ENCODE measurements around the gene UQCC5.

Gene UQCC5

GRCh38 chr3:52561028-52561747 is 24.8 kb downstream of the UQCC5 start:
- H3K27ac ChIP-seq (ENCODE audit: extremely low read depth, low read depth, low read length), result no peak overlapping the region
- CTCF ChIA-PET, result interaction anchor here (0.7 kb wide), 1 partner anchor 1454 kb away, joined by 3 read pairs; no protein-coding TSS in a partner anchor
- POLR2A ChIA-PET, result no interaction called here
- H3K36me3 ChIP-seq (ENCODE audit: control insufficient read depth in 2 of 2, insufficient read depth in 1 of 2, low read length in 2 of 2), result peaks cover 4 to 77% of the 10 kb centered on the region in 2 experiments; a peak in 2 of 3 replicates
- TF ChIP-seq ZSCAN5A (tag by site-specific recombination; IDR thresholded peaks at IDR 0.05) (no peak), GLI4 (tag by site-specific recombination; IDR thresholded peaks at IDR 0.05) (no peak), ZNF639 (tag by site-specific recombination; IDR thresholded peaks at IDR 0.05) (no peak), HOXD13 (CRISPR knock-in tag; IDR thresholded peaks at IDR 0.05; ENCODE audit: borderline replicate concordance) (no peak), HOXA7 (CRISPR knock-in tag; IDR thresholded peaks at IDR 0.05; ENCODE audit: borderline replicate concordance) (no peak), BCL6B (tag by site-specific recombination; IDR thresholded peaks at IDR 0.05) (no peak), ZXDB (tag by site-specific recombination; IDR thresholded peaks at IDR 0.05) (no peak), ZNF610 (tag by site-specific recombination; IDR thresholded peaks at IDR 0.05; ENCODE audit: borderline replicate concordance) (no peak), ZNF23 (tag by site-specific recombination; IDR thresholded peaks at IDR 0.05; ENCODE audit: borderline replicate concordance) (no peak), ZNF658 (tag by site-specific recombination; IDR thresholded peaks at IDR 0.05) (no peak), ZNF571 (tag by site-specific recombination; IDR thresholded peaks at IDR 0.05) (no peak), ZNF292 (tag by site-specific recombination; IDR thresholded peaks at IDR 0.05; ENCODE audit: borderline replicate concordance, low read depth) (no peak), ZNF624 (tag by site-specific recombination; IDR thresholded peaks at IDR 0.05) (no peak), ZNF266 (tag by site-specific recombination; IDR thresholded peaks at IDR 0.05; ENCODE audit: low read depth) (no peak), ZNF416 (tag by site-specific recombination; IDR thresholded peaks at IDR 0.05) (no peak), ZFP37 (tag by site-specific recombination; IDR thresholded peaks at IDR 0.05) (no peak), RBAK (tag by site-specific recombination; IDR thresholded peaks at IDR 0.05) (no peak)
- no peaks in the 10 kb centered on the region for H3K9me3 ChIP-seq (ENCODE audit: control insufficient read depth, insufficient read depth, low read depth, low read length)
- no peak overlapping the region for H3K4me3 ChIP-seq (ENCODE audit: low read depth, low read length)
- no peaks in the 10 kb centered on the region for H3K4me1 ChIP-seq (ENCODE audit: control insufficient read depth, insufficient read depth, low read length)

- CTCF ChIA-PET, result no interaction called here
- Histone ChIP-seq H3K4me3 (ENCODE audit: low read depth, low read length) (no peak overlapping the region), H3K36me3 (ENCODE audit: control insufficient read depth in 2 of 2, insufficient read depth in 1 of 2, low read length in 2 of 2) (peaks cover 6 to 56% of the 10 kb centered on the region in 2 experiments; a peak in 2 of 3 replicates), H3K4me1 (ENCODE audit: control insufficient read depth, insufficient read depth, low read length) (no peaks in the 10 kb centered on the region), H3K27ac (ENCODE audit: extremely low read depth, low read depth, low read length) (no peak overlapping the region), H3K9me3 (ENCODE audit: control insufficient read depth, insufficient read depth, low read depth, low read length) (no peaks in the 10 kb centered on the region)
- POLR2A ChIA-PET, result interaction anchor here (0.5 kb wide), 1 partner anchor 69 kb away, joined by 6 read pairs; no protein-coding TSS in a partner anchor
- TF ChIP-seq ZNF670 (tag by site-specific recombination; IDR thresholded peaks at IDR 0.05; ENCODE audit: low read depth) (no peak), ZNF280D (tag by site-specific recombination; IDR thresholded peaks at IDR 0.05) (no peak), ZNF37A (tag by site-specific recombination; IDR thresholded peaks at IDR 0.05) (no peak), ZNF664 (tag by site-specific recombination; IDR thresholded peaks at IDR 0.05) (no peak), ZNF837 (tag by site-specific recombination; IDR thresholded peaks at IDR 0.05) (no peak), ZNF514 (tag by site-specific recombination; IDR thresholded peaks at IDR 0.05) (no peak), ZNF202 (tag by site-specific recombination; IDR thresholded peaks at IDR 0.05; ENCODE audit: borderline replicate concordance) (no peak), ZSCAN23 (tag by site-specific recombination; IDR thresholded peaks at IDR 0.05) (no peak), ZNF785 (tag by site-specific recombination; IDR thresholded peaks at IDR 0.05) (no peak), ZNF10 (tag by site-specific recombination; IDR thresholded peaks at IDR 0.05) (no peak), ZNF571 (tag by site-specific recombination; IDR thresholded peaks at IDR 0.05) (no peak), ZSCAN16 (tag by site-specific recombination; IDR thresholded peaks at IDR 0.05) (no peak), ZNF24 (tag by site-specific recombination; IDR thresholded peaks at IDR 0.05) (no peak), ZFP37 (tag by site-specific recombination; IDR thresholded peaks at IDR 0.05) (no peak), ZBTB48 (tag by site-specific recombination; IDR thresholded peaks at IDR 0.05) (no peak)
Measured at GRCh38 chr3:52563984-52564383, 27.6 kb downstream of the UQCC5 start.
